IMR-90 (cell line): ENCODE data around the gene SAAL1. TPM values are rescaled to one million over a fixed set of nuclear protein-coding genes. Genes with fewer than 3 reads are reported as not detected.

ENCODE experiments used
- ATAC-seq: fragments of 200-7000 bp; cut with Tn5 transposase; 2 replicates; pipeline ENCODE4 v1.9.1; 2020; ENCODE audit warnings: low read depth, mild to moderate bottlenecking, moderate library complexity
- BruUV-seq: library from RNA; stranded (reverse); fragments of 400-500 nt; replicated peaks from 2 replicates; lab custom pipeline; 2021; lab: Mats Ljungman, UMichigan
- CTCF ChIA-PET: fragments of 300-600 bp; formaldehyde crosslinking; extraction: SDS; loops from one replicate; lab custom pipeline; 2021; ENCODE audit warnings: antibody characterized with exemption; lab: Yijun Ruan, JAX
- POLR2A ChIA-PET: fragments of 300-600 bp; sonication (Branson Sonifier 250); formaldehyde crosslinking; loops from one replicate; lab custom pipeline; 2022; ENCODE audit warnings: antibody characterized with exemption; ENCODE audit not compliant: unreplicated experiment; lab: Charles Lee
- DNase-seq: peaks from one replicate; pipeline ENCODE4 v3.0.0; 2013
- H2AFZ ChIP-seq: replicated peaks from 2 replicates; pipeline ENCODE3; 2013; ENCODE audit warnings: low read length, mild to moderate bottlenecking; ENCODE audit not compliant: poor library complexity
- H2AK5ac ChIP-seq: 2 replicates; pipeline ENCODE4 v1.6.1; 2013; ENCODE audit warnings: low read depth, low read length, inconsistent platforms
- H2AK9ac ChIP-seq: replicated peaks from 2 replicates; pipeline ENCODE3; 2013; ENCODE audit warnings: mild to moderate bottlenecking, low read depth, low read length, moderate library complexity; ENCODE audit not compliant: poor library complexity
- H2BK120ac ChIP-seq: 2 replicates; pipeline ENCODE4 v1.6.1; 2013; ENCODE audit warnings: low read depth, low read length, inconsistent platforms
- H2BK15ac ChIP-seq: 3 replicates; pipeline ENCODE4 v1.6.1; 2013; ENCODE audit warnings: low read depth, low read length, inconsistent platforms
- H2BK20ac ChIP-seq: 2 replicates; pipeline ENCODE4 v1.6.1; 2013; ENCODE audit warnings: low read depth, mild to moderate bottlenecking, inconsistent platforms, low read length, moderate library complexity
- H2BK5ac ChIP-seq: 2 replicates; pipeline ENCODE4 v1.6.1; 2013; ENCODE audit warnings: mild to moderate bottlenecking, low read depth, low read length, inconsistent platforms; ENCODE audit not compliant: poor library complexity, severe bottlenecking
- H3K14ac ChIP-seq: replicated peaks from 2 replicates; pipeline ENCODE4 v1.6.1; 2013; ENCODE audit warnings: low read depth, low read length, inconsistent platforms
- H3K18ac ChIP-seq: 2 replicates; pipeline ENCODE4 v1.6.1; 2013; ENCODE audit warnings: low read depth, low read length, control low read depth
- H3K23ac ChIP-seq: 2 replicates; pipeline ENCODE4 v1.6.1; 2013; ENCODE audit warnings: low read depth, low read length, inconsistent platforms
- H3K27ac ChIP-seq: 2 replicates; pipeline ENCODE4 v1.5.1; 2013; ENCODE audit warnings: mild to moderate bottlenecking, control low read depth, low read length; ENCODE audit not compliant: insufficient read depth
- H3K27me3 ChIP-seq: 2 replicates; pipeline ENCODE4 v1.6.1; 2013; ENCODE audit warnings: low read length; ENCODE audit not compliant: control insufficient read depth, insufficient read depth
- H3K36me3 ChIP-seq: 2 replicates; pipeline ENCODE4 v1.6.1; 2013; ENCODE audit warnings: low read length, mixed read lengths; ENCODE audit not compliant: control insufficient read depth, insufficient read depth
- H3K4ac ChIP-seq: 2 replicates; pipeline ENCODE4 v1.6.1; 2013; ENCODE audit warnings: low read depth, low read length, inconsistent platforms
- H3K4me1 ChIP-seq: 2 replicates; pipeline ENCODE4 v1.6.1; 2013; ENCODE audit warnings: low read length, mixed read lengths; ENCODE audit not compliant: control insufficient read depth, insufficient read depth
- H3K4me2 ChIP-seq: 2 replicates; pipeline ENCODE4 v1.6.1; 2013; ENCODE audit warnings: low read depth, mild to moderate bottlenecking, control low read depth, low read length, moderate library complexity
- H3K4me3 ChIP-seq: 2 replicates; pipeline ENCODE4 v1.5.1; 2013; ENCODE audit warnings: low read depth, mild to moderate bottlenecking, control low read depth, low read length, moderate library complexity; ENCODE audit not compliant: insufficient read depth
- H3K56ac ChIP-seq: 2 replicates; pipeline ENCODE4 v1.6.1; 2013; ENCODE audit warnings: low read length, inconsistent platforms; ENCODE audit not compliant: insufficient read depth; ENCODE audit errors: extremely low read depth
- H3K79me1 ChIP-seq, 2 experiments: 2 replicates each; pipeline ENCODE4 v1.6.1; 2013; ENCODE audit warnings: low read length in 2 of 2, inconsistent platforms in 1 of 2, low read depth in 1 of 2
- H3K9ac ChIP-seq: 2 replicates; pipeline ENCODE4 v1.6.1; 2013; ENCODE audit warnings: low read depth, low read length, control low read depth
- H3K9me1 ChIP-seq: 2 replicates; pipeline ENCODE4 v1.6.1; 2013; ENCODE audit warnings: low read length, inconsistent platforms; ENCODE audit not compliant: insufficient read depth
- H3K9me3 ChIP-seq: 2 replicates; pipeline ENCODE4 v1.6.1; 2013; ENCODE audit warnings: low read length; ENCODE audit not compliant: control insufficient read depth, insufficient read depth
- H4K20me1 ChIP-seq: 2 replicates; pipeline ENCODE4 v1.6.1; 2013; ENCODE audit warnings: low read length, inconsistent platforms; ENCODE audit not compliant: insufficient read depth
- H4K5ac ChIP-seq: 2 replicates; pipeline ENCODE4 v1.6.1; 2013; ENCODE audit warnings: mild to moderate bottlenecking, low read depth, low read length, control low read depth
- H4K8ac ChIP-seq, 2 experiments: 2 replicates each; pipeline ENCODE4 v1.6.1; 2013; ENCODE audit warnings: low read depth in 2 of 2, low read length in 2 of 2, control low read depth in 1 of 2, inconsistent platforms in 1 of 2
- H4K91ac ChIP-seq: 2 replicates; pipeline ENCODE4 v1.6.1; 2013; ENCODE audit warnings: low read depth, low read length, inconsistent platforms; ENCODE audit not compliant: insufficient read depth
- BHLHE40 ChIP-seq: fragments of 150-350 bp; IDR thresholded peaks from 2 replicates; pipeline ENCODE4 v1.6.1; 2016; ENCODE audit warnings: mild to moderate bottlenecking, low read depth, low read length
- RFX5 ChIP-seq: IDR thresholded peaks from 2 replicates; pipeline ENCODE4 v1.8.0; 2012; ENCODE audit warnings: low read depth, mild to moderate bottlenecking, low read length, moderate library complexity
- WGBS, 2 experiments: methylation state at CpG; one replicate each; pipeline versions ENCODE4 v1.1.5 to v1.1.7; 2013; ENCODE audit warnings: missing lambda C conversion rate in 2 of 2; ENCODE audit not compliant: insufficient read length in 1 of 2; ENCODE audit errors: extremely low coverage in 2 of 2; 5-methylcytosine and 5-hydroxymethylcytosine counted together
- dilution Hi-C: fragments of 300-500 bp; cut with HindIII; formaldehyde crosslinking; loops from one replicate; pipeline ENCODE4 v1.14.3; 2018; ENCODE audit warnings: low sequenced_read_pairs; ENCODE audit not compliant: unreplicated experiment
- in situ Hi-C: fragments of 300-500 bp; cut with MboI; formaldehyde crosslinking; loops from 3 replicates; pipeline ENCODE4 v1.14.3; 2019; ENCODE audit warnings: low sequenced_read_pairs, inconsistent platforms, mixed read lengths
- intact Hi-C: fragments of 100-400 bp; cut with micrococcal nuclease; formaldehyde crosslinking; loops from 2 replicates; pipeline ENCODE4 v1.10.0; 2022
- polyA plus RNA-seq, 3 experiments: library from polyadenylated mRNA; depleted of rRNA; stranded (reverse); fragments of >200 nt; gene quantifications; 2 replicates each; pipeline ENCODE4 v1.2.3, GENCODE V29; 2012; ENCODE audit warnings: low replicate concordance in 1 of 3
- total RNA-seq: library from RNA; depleted of rRNA; stranded (reverse); fragments of >200 nt; gene quantifications from 2 replicates; pipeline ENCODE4 v1.2.3, GENCODE V29; 2012

SAAL1 gene
- total and polyA plus RNA-seq, 2 of the 4 experiments (the other 2 are of a cell fraction): 12.5 to 12.8 TPM

- H3K9ac ChIP-seq: no peak within 1 kb of the TSS
- ATAC-seq: peak; percentile 82
Observed at GRCh38 chr11:18046116-18046777, 59.6 kb downstream of the SAAL1 start, which contains the start of gene TPH1. TPH1 (minus strand) TSS chr11:18046269; CDS start chr11:18040762, 5,507 bp downstream.

More at GRCh38 chr11:18046116-18046777, 59.6 kb downstream of the SAAL1 start, which contains the start of gene TPH1:
- H3K9me3 ChIP-seq: 0 out of 2 replicates have a peak, but pooled peaks cover 2% of the 10 kb centered on the region
- dilution Hi-C loops (no loop called here), intact Hi-C loops (no loop called here), in situ Hi-C loops (no loop called here)
- no peaks in the 10 kb centered on the region for H3K9me1 ChIP-seq
- H3K4ac ChIP-seq: no peak within 1 kb of the TSS
- no peak within 1 kb of the TSS for H2BK20ac ChIP-seq
- no peak within 1 kb of the TSS; the same call in 1 of the 2 replicates for H3K4me2 ChIP-seq
- H3K56ac ChIP-seq: no peak within 1 kb of the TSS
- BruUV-seq: no TSS peak
- H3K79me1 ChIP-seq: no peaks in the 10 kb centered on the region
- H2BK120ac ChIP-seq: no peak within 1 kb of the TSS
- no peaks in the 10 kb centered on the region for H3K4me1 ChIP-seq
- H3K27ac ChIP-seq: no peak within 1 kb of the TSS
- TF ChIP-seq RFX5 (no peak), BHLHE40 (0 out of 2 replicates have a peak, but pooled peaks have one; percentile 14)
- DNase-seq: peak; percentile 36
- ChIA-PET CTCF (interaction anchor here (0.9 kb wide), 1 partner anchor 17 kb away, joined by 6 read pairs; no protein-coding TSS in a partner anchor), POLR2A (no interaction called here)
- H3K4me3 ChIP-seq: no peak within 1 kb of the TSS
- no peak within 1 kb of the TSS for H3K18ac ChIP-seq
- H2BK15ac ChIP-seq: no peak within 1 kb of the TSS
- H2AK5ac ChIP-seq: no peak within 1 kb of the TSS
- no peak within 1 kb of the TSS for H2BK5ac ChIP-seq
- H4K8ac ChIP-seq: no peak within 1 kb of the TSS
- peak within 1 kb of the TSS; percentile 40 for H2AFZ ChIP-seq
- 17% methylated on average over 9 of the region's 36 CpGs; no CpG with 5 or more reads in 1 of the 2 experiments for WGBS, 2 experiments
- no peak within 1 kb of the TSS for H4K5ac ChIP-seq
- H3K23ac ChIP-seq: no peak within 1 kb of the TSS
- peaks cover 17% of the 10 kb centered on the region for H3K27me3 ChIP-seq
- no peak within 1 kb of the TSS for H4K91ac ChIP-seq
- no peak within 1 kb of the TSS for H2AK9ac ChIP-seq
- H3K36me3 ChIP-seq: no peaks in the 10 kb centered on the region
- H4K20me1 ChIP-seq: no peaks in the 10 kb centered on the region
- H3K14ac ChIP-seq: no peak within 1 kb of the TSS
